ENCODE data around the gene NACC2.

NACC2 gene

DNA sequence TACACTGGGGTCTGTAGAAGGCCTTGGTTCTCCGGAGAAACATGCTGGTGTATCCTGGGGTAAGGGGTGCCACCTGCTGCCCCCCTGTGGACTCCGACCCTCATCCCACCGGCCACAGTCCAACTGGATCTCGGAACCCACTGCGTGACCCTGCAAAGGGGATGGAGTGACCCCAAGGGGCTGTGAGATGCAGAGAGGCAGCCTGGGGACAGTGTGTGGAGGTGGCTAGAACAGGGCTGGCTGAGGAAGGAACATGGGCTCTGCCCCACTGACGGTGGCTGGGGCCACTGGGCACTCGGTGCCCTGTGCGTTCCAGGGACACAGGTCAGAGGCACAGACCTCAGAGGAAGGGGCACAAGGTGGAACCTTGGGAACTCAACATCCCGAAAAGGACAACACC lies 2.3 kb downstream of the NACC2 start:
- no peak for DNase-seq (ENCODE audit: low read depth, low spot score)

DNA sequence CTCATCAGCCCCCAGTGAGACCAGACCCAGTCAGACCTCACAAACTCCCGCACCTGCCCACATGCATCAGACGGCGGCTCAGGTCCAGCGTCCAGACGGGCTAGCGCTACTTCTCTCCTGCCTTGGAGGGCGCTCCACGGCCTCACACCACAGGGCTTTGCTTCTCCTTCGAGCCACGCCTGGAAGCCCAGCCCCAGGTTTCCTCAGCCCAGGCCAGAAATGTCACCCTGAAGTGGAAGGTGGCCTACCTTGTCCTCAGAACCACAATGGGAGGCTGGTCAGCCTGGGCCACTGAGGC lies 2.8 kb downstream of the NACC2 start:
- DNase-seq (ENCODE audit: low read depth, low spot score): no peak

- no peak for DNase-seq (ENCODE audit: low read depth, low spot score)
Observed at GRCh38 chr9:136091582-136092352, 3.3 kb downstream of the NACC2 start.

GRCh38 chr9:136090768-136091581 lies 4.1 kb downstream of the NACC2 start:
- DNase-seq (ENCODE audit: low read depth, low spot score): no peak

DNA sequence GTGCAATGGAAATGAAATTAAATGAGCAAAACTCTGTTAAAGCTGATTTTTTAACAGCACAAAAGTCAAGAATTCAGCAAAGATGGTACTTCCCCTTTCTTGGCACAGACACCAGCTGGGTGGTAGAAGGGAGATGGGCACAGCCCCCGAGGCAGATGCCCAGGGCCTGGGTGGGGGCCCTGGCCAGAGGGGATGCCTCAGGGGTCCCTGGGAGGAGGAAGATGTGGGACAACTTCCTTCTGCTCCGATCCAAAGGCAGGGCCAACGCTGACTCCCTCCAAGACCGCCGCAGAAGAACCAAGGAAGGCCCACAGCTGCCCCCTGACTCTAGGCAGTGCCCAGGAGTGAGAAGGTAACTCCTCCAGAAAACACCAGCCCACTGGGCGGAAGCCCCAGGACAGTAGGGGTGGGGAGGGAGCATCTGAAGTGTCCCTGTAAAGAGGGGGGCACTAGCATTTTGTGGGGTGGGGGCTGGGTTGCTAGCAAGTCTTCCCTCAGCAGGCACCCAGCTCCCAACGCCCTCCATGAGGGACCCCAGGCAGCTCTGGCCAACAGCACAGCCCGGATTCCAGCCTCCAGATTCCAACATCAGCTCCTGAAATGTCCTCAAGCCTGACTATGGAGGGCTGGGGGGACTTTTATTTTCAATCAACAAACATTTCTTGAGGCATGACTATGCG lies 4.9 kb downstream of the NACC2 start:
- no peak for DNase-seq (ENCODE audit: low read depth, low spot score)

DNA sequence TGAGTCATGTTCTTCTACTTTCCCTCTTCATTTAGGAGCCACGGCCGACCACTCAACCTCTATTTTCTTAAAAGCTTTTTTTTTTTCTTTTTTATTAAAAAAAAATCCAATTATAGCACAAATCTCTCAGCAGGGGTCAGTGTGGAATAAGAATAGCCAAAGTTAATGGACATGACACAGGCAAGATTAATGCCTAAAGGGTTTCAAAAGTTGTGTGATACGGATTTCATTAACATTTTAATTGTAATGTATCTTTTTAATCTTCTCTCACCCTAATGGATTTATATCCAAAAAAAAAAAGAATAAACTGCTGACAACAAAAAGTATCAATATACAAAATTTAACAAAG lies 5.4 kb downstream of the NACC2 start:
- DNase-seq (ENCODE audit: low read depth, low spot score): no peak

- no peak for DNase-seq (ENCODE audit: low read depth, low spot score)
Observed at GRCh38 chr9:136088939-136089696, 6.0 kb downstream of the NACC2 start.

DNA sequence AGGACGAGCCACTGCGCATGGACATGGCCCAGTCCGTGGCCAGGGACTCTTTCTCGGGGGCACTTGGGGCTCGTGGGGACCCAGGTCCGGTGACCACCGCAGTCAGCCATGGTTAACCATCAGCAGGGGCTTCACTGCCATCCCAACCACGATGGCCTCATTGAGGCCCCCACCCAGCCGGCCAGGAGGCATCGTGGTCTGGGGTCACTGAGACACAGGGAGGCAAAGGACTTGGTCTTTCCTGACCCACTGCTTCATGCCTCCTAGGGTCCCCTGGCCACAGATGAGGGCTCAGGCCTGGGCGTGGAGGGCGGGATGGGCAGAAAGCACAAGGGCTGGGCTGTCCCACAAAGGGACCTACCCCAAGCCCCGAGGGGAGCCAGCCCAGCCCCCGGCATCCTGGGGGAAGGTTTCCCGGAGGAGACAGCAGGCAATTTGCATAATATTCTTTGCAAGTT lies 6.6 kb downstream of the NACC2 start:
- no peak for DNase-seq (ENCODE audit: low read depth, low spot score)

- no peak for DNase-seq (ENCODE audit: low read depth, low spot score)
Observed at GRCh38 chr9:136087741-136088480, 7.2 kb downstream of the NACC2 start.

- DNase-seq (ENCODE audit: low read depth, low spot score): no peak
Observed at GRCh38 chr9:136086951-136087740, 7.9 kb downstream of the NACC2 start.

- DNase-seq (ENCODE audit: low read depth, low spot score): no peak
Observed at GRCh38 chr9:136086213-136086881, 8.7 kb downstream of the NACC2 start.

- no peak for DNase-seq (ENCODE audit: low read depth, low spot score)
Observed at GRCh38 chr9:136085815-136086212, 9.3 kb downstream of the NACC2 start.

DNA sequence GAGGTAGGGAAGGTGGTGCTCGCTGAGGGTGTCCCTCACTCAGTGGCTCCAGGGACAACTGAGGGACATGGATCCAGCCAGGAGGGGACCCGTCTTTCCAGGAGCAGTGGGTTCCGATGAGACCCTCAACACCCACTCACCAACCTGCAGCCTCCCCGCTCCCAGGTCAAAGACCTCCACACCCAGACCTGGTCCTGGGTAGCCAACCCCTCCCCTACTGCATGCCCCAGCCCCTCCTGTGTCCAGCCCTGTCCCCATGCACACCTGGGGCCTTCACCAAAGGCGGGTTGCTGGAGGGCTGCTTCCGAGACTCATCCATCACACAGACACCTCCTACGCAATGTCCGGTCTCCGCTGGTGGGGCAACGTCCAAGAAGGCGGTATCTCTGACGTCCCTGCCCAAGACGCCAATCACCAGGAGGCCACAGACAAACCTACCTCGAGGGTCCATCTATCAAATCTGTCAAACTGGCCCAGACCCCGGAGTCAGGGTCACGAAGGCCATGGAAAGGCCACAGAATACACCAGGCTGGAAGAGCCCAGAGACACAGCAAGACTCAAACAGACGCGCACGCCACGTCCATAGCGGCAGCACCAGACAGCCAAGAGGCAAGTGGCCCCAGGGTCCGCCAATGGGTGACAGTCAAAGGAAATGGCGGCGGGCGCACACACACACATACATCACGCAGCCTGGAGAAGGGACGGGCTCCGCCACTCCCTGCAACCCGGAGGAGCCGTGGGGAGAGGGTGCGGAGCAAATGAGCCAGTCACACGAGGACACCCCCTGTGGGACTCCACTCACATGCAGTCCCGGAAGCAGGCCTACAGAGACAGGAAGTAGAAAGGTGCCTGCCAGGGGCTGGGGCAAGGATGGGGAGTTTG lies 10.8 kb downstream of the NACC2 start:
- DNase-seq (ENCODE audit: low read depth, low spot score): no peak

GRCh38 chr9:136083558-136084062 lies 11.5 kb downstream of the NACC2 start:
- DNase-seq (ENCODE audit: low read depth, low spot score): no peak

DNA sequence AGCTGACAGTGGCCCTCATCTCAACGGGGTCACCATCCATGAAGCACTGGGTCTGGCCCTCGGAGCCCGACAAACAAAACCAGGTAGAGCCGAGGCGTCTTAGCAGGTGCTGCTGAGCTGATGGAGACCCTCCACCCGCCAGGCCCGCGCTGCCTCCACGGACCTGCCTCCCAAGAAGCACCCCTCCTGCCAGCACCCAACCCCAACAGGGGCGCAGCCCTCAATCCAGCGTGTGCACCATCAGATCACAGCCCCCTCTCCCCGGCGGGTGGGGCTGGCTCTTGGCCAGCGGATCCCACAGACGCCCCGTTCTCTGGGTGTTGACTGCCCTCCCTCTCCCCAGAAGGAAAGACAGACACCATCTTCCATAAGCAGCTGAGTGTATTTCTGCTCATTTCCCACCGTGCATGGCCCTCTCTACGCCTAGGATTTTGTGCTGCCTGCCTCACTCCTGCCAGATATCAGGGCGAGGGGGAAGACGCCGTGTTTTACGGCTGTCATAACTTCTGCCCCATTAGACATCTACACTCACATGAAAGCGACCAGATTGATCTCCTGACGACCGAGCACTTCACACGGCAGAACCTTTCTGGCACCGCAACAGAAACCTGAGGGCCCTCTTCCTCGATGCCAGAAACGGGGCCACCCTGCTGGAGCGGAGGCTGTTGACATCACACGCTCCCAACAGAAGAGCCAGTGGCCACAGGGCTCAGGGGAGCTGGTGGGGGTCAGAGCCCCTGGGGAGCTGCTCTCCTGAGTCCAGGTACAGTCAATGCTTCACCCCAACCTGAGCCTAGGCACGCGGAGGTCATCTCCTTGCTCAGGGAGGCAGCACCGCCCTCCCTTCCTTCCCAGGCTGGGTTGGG lies 12.4 kb downstream of the NACC2 start:
- no peak for DNase-seq (ENCODE audit: low read depth, low spot score)

DNA sequence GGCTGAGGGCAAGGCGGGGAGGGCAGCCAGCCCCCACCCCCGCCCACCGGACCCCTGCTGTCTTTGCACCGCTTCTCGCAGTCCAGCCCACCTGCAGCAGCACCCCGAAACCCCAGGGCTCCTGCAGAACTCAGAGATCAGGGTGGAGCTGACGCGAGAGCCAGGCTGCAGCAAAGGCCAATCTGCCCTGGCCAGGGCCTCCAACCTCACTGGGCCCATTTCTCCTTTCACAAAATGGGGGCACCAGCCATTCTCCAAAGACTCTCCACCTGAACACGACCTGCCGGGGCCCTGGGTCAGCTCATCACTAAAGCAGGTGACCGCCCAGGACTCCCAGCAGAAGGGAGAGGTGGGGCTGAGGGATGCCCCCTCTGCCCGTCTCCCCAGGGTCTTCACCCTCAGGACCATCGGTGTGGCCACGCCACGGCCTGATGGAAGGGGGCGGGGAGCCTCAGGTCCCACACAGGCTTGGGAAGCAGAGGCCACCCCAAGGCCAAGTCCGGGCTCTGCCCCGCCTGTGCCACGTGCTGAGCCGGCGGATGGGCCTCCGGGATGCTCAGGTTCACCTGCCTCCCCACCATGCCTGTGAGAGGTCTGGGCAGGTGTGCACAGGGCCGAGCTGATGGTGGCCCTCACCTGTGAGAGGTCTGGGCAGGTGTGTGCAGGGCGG lies 13.1 kb downstream of the NACC2 start:
- no peak for DNase-seq (ENCODE audit: low read depth, low spot score)

Data from smooth muscle cell of the brain vasculature (primary cell).